ENCODE results near the gene CTNNB1.

Gene CTNNB1

DNA sequence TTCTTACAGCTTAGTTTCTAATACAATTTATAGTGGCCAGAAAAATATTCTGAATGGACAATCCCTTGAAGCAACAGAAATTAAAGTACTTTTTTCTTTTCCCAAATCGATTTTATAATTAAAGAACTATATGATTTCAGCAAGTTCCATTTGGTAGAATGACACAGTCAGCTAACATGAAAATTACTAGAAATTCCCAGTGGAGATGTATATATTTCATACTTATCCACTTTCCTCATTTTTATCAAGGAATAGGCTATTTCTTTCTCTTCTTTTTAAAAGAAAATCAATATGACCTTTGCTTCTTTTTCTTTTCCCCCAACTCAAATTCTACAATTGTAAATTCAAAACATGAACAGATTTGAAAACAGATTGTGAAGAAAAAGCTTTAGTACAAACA, 6.4 kb upstream of the CTNNB1 start:
- no peak for DNase-seq (ENCODE audit: low spot score)

DNA sequence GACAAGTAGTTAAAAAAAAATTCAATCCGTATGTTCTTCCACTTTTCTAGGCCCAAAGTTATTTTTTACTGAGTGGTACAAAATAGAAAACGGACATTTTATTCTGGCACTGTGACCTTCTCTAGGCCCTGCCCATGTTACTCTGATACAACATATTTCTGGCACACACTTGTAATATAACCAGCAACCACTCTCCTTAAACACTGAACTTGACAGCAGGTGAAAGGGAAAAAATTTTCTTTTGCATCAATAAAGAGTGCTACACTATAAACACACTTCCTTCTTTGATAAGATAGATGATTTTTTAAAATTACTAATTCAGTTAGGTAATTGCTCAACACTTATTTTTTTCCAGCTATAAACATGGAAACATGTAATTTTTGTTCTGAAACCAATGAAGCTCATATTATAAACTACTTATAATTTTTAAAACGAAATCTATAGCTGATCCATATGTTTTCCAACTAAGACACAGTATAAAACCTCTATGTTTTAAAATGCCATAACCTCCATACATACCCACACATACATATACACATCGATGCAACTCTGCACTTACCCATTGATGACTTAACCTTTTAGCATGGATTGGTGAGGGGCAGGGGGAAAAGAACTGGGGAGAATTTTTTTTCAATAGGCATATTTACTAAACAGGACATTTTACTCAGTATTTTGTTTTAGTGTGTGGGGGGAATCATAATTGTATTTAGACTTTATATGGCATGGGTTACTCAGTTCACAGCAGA, 5.3 kb upstream of the CTNNB1 start:
- no peak for DNase-seq (ENCODE audit: low spot score)

DNA sequence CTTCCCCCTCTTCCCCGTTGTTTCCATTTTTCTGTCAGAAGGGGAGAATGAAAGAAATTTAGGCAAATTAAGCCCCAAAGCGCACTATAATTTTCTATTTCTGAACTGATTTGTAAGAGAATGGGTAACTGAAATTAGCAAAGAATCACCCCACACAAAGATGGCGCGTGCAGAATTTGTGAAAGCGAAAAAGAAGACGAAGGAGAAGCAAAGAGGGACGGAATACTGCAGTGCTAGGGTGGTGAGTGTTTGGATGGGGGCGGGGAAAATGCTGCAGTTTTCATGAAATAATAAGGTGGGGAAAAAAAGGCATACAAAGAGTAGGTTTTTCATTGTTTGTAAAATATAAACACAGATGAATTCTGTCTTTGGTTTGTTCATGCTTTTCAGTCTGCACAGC, 4.6 kb upstream of the CTNNB1 start:
- no peak for DNase-seq (ENCODE audit: low spot score)

DNA sequence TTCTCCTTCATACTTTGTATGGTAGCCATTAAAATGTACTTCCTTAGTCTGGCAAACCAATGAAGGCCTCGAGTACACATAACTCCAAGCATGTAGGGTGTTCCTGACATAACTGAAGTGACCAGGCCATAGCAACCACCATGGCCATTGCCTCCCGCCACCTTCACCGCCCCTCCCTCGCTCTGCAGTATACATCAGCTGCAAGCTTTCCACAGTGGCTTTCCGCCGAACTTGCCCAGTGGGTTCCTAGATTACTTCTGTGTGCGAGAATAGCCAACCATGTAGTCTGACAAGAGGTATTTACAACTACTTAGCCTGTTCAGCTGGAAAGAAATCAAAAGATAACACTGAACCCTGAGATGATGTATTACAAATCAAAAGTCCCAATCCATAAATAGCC, 3.4 kb upstream of the CTNNB1 start:
- DNase-seq (ENCODE audit: low spot score): no peak

DNA sequence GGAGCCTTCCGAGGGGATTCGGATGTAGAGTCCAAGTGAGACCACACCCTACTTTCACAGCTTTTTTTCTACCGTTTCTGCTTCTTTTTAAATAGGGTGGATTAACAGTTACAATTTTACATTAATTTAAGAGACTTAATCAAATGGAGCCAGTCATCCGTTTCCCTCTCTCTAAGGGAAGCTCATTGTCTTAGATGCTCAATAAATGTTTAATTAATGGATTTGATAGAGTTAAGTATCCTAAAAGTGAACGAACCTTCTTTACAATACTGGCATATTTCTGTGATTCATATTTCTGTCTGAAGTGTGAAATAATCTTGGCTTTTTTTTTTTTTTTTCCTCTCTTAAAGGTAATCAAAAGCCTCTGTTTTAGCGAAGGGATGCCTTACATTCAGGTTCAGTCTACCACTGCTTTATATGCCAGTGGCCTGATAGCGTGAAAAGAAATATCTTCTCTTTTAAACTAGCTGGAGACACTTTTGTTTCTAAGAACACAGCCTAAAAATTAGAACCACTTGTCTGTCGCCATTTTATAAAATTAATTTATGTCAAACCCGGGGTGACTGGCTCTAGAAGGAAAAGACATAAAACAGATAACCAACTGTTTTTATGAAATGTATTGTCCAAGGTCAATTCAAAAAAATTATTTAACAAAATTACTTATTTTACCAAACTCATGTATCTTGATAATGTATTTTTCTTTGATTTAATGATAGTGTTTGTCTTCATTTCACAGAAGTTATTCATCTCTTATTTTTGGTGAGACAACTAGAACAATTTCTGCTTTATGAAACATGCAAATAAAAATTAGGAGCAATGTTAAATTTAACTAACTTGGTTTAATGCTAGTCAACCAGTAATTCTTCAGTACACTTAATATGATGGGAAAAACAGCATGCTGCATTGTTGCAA, 2.5 kb upstream of the CTNNB1 start:
- no peak for DNase-seq (ENCODE audit: low spot score)

DNA sequence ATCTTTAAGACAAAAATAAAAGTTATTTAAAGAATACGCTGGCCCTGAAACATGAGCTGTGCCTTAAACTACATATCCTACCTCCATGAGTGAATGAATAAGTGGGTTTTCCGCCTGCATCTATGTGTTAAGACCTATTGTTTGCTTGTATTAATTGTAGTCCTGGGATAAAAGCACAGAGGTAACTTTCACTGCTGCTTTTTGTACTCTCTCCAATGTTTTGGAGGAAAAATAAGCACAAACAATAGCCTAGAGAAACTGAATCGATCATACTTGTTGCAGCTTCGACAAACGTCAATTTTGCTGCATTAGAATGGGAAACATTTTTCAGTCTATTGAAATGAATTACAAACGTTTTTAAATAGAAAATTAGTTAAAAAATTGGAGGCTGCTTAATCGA, 1.3 kb upstream of the CTNNB1 start:
- DNase-seq (ENCODE audit: low spot score): no peak

DNA sequence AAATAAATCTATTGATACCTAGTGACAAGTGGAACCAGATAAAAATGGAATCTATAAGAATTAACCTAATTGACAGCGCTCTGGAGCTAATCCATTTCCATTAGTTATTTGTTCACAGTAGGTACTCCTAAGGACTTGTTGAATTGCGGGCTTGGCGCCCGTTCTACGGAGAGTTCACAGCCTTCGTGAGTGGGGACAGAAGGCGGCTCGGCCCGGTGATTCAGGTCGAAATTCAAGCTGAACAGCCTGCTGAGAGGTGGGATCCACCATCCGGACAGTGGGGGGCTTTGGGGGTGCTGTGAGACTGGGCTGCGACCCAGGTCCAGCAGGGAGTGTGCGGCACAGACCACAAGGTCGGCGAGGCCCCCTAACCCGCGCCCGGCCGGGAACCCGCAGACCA, 779 bp upstream of the CTNNB1 start:
- DNase-seq (ENCODE audit: low spot score): no peak

DNA sequence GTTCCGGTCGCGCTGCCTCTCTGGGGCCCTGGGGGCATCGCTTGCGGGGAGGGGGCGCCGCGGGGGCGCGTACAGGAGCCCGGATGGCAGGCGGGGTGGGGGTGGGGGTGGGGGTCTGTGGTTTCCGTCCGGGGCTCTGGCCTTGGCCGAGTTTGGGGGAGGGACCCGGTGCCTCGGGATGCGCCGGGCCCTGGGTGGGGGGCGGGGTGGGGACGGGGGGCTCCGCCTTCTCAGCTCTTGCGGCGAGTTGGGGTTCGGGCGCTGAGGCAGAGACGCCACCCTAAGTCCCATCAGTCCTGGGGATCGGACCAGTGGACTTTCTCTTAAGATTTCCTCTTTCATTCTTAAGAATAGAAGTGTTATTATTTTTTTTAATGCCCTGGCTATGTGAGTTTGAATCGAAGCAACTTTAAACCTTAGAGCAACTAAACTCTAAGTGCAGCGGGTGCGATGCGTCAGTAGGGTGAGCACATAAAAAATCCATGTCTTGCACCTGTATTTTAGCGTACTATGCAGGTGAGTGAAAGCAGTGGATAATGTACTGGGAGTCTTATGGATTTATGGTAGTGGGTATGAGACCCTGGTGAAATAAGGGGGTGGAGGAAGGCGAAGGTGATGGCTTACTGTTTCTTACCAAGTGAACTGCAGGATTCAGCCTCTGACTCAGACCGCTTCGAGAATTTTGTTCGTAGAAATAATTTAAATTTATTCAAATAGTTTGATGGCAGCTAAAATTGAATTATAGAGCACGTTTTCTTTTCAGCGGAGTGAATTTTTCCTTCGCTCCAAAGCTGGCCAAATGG, 762 bp downstream of the CTNNB1 start:
- peak; percentile 79 for DNase-seq (ENCODE audit: low spot score)

DNA sequence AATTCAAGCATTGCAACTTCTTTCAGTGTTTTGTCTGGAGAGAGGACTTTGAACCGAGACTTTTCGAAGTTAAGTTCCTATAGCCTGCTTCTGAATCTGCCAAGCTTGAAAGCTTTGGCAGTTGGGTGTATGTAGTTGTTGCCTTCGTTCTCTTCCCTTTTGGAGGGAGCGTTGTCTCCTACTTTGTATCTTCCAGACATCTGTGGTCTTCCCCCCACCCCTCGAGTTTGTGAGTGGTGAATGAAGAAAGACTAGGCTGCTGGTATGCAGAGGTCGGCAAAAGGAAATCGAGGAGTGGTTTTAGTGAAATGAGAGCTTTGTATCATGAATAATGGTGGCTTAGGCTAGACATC, 1.3 kb downstream of the CTNNB1 start:
- DNase-seq (ENCODE audit: low spot score): no peak

DNA sequence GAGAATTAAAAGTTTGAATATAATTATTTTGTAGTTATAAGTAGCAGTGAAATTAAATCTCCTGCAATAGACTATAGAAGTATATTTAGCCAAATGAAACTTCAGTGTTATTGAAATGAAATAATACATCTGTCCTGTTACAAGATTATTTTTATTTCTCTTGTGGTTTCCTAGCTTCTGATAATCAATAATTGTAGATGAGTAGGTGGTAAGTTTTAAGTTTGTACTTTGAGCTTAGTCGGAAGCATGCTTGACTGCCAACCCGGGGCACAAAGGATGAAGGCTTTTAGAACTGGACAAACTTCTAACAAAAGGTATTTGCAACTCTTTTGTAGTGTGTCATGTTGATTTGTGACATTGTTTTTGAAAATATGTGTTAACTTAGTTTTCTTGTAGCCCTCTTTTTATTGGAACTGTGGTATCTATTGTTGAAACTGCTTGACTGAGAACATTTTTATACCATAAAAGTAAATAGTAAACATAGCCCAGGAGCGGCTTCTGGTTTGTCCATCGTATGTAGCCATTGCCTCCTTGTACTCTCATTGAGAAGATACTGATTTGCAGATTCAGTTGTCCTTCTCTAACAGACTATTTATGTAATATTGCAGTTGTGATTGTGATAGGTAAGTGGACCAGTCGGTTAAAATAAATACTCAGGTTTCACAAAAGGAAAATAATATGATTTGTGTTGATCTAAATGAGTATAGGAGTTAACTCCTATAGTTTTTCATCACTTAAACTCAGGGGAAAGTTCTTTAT, 2.9 kb downstream of the CTNNB1 start:
- DNase-seq (ENCODE audit: low spot score): no peak

DNA sequence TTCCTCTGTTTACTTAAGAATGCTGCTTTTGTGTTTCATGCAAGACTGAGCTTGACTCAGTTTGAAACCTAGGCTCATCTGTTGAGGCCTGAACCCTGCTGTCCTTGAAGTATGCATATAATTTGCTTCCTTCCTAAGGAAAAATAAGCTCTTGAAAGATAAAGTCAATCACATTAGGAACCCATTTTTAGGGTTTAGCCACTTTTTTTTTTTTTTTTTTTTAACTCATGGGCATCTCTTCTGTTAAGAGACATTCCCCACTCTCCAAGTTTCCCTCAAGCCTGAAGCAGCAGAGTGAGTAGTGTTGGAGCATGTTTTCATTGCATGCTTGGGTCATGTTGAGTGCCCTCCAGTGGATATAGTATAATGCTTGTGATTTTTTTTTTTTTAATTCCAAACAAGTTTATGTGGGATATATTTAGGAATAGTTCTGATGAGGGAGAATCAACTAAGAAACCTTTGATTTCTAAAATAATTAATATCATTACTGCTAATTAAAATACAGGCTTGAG, 3.6 kb downstream of the CTNNB1 start:
- no peak for DNase-seq (ENCODE audit: low spot score)

DNA sequence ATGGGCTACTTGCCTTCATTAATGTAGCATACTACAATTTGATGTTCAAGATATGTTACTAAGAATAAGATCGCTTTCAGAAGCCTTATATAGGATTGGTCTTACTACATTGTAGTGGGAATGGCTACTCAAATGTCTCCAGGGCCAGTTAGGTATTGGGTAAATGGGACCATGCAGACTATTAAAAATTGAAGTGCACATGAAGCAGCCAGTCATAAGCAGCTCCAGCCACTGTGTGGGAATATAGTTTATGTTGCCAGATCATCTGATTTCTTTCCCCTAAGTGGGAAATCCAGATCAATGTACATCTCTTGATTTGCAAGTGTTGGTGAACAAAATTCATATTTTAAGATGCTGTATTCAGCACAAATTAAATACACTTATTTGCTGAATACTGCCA, 5.1 kb downstream of the CTNNB1 start:
- no peak for DNase-seq (ENCODE audit: low spot score)

DNA sequence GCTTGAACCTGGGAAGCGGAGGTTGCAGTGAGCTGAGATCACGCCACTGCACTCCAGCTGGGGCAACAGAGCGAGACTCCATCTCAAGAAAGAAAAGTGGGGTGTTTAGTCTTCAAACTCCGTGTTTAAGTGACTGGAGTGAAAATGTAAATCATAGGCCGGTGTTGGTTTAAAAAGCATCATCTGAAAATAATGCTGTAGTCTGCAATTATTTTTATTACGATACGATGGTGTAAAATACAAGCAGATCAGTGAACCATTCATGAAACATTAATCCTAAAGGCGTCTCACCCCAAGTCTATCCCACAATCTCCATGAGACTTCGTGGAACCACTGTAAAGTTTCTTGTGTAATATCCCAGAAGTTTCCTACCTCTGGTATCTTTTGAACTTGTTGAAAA, 6.3 kb downstream of the CTNNB1 start:
- no peak for DNase-seq (ENCODE audit: low spot score)

DNA sequence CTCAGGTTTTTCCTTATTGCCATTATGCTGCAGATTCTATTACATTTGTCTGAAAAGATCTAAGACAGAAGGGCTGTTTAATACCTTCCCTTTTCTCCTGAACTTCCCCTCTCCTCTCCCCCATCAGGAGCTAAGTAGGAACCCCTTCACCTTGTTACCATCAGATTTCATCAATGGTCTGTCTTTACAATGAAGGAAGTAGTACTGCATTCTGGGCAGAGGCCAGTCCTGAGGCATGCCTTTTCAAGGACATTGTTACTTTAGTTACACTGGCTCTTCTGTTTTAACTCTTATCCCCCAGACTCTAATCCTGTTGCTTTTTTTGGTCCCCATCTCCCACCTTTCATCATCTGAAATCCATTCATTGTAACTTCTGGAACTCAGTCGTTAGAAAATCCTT, 8.1 kb downstream of the CTNNB1 start:
- no peak for DNase-seq (ENCODE audit: low spot score)

DNA sequence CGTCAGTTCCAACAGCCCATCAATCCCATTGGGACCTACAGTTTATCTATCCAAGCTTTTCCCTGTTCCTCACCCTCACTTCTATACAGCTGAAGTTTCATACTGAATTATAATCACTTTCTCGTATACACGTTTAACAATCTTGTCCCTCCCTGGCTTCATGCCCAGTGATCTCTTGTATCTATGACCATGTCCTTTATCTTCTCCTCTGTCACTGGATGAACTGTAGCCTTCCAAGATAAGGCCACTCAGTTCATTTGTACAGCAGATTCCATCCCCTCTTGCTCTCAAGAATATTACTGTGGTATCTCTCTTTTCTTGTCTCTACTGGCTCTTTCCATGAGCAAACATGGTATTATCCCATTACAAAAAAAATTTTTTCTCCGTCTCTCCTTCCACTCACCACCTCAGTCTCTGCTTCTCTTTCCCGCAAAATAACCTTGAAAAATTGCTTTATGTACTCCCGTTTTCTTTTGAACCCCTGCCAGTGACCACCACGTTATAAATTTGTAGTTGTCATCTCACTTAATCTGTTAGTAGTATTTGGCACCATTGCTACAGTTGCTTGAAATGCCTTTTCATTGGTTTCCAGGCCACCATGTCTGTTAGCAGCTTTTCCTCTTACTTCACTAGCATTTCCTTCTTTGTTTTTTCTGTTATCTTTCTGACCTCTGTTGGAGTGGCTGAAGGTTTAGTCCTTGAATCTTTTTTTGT, 9.4 kb downstream of the CTNNB1 start:
- no peak for DNase-seq (ENCODE audit: low spot score)

DNA sequence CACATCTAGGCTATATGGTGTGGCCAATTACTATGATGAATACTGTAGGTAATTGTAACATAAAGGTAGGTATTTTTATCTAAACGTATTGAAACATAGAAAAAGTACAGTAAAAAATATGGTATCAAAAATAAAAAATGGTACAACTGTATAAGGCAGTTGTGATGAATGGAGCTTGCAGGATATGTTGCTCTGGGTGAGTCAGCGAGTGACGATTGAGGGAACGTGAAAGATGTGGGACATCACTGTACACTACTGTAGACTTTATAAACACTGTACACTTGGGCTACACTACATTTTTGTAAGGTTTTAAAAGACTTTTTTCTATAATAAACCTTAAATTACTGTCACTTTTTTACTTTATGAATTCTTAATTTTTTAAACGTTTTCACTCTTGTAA, 10.3 kb downstream of the CTNNB1 start:
- no peak for DNase-seq (ENCODE audit: low spot score)

DNA sequence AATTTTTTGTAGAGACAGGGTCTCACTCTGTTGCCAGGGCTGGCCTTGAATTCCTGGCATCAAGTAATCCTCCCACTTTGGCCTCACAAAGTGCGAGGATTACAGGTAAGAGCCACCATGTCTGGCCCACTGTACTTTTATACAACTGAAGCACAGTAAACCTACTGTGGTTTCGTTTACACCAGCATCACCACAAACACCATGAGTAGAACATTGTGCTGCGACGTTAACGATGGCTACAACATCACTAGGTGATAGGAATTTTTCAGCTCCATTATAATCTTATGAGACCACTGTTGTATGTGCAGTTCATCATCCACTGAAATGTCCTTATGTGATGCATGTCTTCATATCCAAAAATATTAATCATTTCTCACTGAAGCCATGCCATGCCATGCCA, 11.7 kb downstream of the CTNNB1 start:
- DNase-seq (ENCODE audit: low spot score): no peak

DNA sequence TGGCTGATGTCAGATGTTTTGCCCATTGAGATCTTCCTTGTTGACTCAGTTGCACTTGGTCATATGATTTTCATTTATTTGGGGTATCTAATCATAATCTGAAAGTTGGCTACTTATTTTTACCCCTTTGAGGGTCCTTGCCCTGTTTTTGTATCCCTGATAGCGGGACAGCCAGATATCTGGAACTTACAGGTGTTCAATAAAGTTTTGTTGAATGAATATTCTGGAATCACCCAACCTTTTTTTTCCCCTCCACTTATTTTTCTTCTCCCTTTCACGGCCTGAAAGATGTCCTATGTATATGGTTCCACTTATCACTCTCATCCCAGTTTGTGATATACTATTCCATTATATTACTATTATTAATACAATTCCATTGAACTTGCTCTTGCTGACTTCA, 12.8 kb downstream of the CTNNB1 start:
- no peak for DNase-seq (ENCODE audit: low spot score)

DNA sequence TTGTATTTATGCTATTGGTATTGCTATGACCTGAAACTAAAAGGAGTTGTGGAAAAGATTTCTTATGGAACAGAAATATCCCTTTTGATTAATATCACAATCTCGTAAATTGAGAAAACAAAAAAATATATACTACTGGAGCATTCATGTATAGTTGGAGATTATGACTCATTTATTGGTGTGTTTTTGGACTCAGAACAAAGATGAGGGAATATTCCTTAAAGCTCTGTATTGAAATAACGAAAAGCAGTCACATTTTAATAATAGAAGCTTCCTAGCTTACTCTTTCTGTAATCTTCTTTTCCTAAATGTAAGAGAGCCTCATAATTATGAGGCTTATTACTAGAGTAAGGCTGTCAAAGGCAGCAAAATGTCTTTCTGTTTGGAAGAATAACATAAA, 14.3 kb downstream of the CTNNB1 start:
- DNase-seq (ENCODE audit: low spot score): no peak

DNA sequence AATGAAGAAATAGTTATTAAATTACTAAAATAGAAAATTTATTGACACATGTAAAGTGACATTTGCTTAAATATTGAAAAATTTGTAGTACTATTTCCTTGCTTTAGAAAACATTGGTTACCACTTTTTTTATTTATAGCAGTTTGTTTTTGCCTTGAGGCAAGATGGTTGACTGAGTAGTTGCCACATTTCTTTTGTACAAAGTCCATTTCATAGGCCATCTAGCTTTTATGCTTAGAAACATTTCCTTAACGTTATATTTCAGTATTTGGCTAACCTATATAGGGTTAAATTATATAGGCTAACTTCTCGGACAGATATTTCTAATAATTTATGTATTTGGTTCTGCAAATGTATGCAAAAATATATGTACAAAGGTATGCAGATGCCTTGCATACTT, 17.1 kb downstream of the CTNNB1 start:
- DNase-seq (ENCODE audit: low spot score): no peak

DNA sequence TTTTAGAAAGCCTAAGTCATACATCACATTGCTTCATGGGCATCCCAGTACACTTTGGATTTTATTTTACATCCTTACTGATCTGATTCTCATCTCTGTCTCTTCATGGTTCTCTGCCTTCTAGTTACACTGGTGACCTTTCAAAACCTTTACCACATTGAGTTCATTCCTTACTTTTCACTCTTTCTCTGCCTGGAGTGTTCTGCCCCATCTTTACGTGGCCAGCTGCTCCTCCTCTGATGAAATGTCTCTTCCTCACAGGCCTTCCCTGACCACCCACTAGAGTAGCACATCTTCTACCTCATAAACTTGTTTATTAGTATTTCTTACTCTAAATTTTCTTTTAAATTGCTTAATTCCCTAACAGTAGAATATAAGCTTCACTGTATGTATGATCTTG, 17.7 kb downstream of the CTNNB1 start:
- no peak for DNase-seq (ENCODE audit: low spot score)

Measured in iPS-NIHi11 (cell line).